HS-5 (cell line): ENCODE measurements around the gene RBMS1.

Source experiments
- DNase-seq: peaks from one replicate; pipeline ENCODE4 v3.0.0-alpha.2; 2012; ENCODE audit warnings: low read depth

The RBMS1 gene

DNA sequence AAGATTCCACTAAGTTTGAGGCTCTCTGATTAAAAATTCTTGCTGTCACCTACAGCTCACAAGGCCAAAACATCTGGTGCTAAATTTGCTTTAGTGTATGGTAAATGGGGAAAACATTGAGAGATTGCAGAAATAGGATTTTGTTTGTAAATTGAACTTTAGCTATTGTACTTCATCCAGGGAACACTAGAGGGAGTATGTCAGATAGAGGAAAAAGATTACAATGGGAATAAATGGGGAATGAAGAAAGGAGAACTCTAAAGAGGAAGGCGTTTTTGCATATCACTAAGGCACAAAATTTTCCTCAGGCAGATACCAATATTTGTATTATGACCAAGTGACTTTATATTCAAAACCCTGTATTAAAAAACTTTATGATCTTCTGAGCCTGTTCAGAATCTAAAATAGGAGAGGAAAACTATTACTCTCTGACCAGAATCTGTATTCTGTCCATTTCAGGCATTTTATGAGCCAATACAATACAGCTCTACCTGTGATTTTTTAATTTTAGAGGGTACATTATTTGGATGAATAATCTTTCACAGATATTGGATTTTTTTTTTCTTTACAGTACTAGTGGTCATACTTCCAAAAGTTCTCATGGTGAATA, 241.2 kb downstream of the RBMS1 start:
- DNase-seq = no peak

DNA sequence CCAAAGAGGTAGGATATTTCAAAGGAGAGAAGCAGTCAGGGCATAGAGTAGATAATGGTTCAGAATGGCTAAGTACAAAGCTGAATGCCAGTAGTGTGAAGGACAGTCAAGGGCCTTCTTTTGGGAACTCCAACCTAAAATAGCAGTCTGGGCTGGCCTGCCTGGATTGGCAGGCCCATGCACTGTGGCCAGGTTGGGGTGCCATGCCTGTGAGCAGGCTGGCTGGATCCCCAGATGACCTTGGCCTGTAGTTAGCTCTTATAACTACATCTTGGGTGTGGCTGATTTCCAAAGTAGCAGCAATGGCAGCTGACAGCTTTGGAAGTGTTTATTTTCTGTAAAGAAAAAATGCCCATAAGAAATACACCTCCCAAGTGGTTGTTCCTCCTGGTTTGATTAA, 242.0 kb downstream of the RBMS1 start:
- DNase-seq = no peak

DNA sequence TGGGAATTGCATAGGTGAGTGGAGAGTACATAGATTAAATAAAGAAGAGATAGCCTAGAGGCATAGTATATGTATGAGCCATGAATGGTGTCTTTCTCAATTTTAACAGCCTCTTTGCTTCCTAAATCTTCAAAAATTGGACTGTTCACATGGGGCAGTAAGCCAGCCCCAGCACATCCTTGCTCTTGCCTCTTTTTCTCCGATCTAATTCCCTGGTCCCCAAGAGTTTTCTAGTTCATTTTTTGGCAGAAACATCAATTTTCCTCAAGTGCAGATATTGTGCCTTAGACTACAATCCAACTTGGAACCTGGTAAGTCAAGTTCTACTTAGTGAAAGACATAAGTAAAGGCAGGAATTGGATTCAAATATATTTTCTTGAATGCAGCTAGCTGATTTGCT, 243.7 kb downstream of the RBMS1 start:
- no peak for DNase-seq

DNA sequence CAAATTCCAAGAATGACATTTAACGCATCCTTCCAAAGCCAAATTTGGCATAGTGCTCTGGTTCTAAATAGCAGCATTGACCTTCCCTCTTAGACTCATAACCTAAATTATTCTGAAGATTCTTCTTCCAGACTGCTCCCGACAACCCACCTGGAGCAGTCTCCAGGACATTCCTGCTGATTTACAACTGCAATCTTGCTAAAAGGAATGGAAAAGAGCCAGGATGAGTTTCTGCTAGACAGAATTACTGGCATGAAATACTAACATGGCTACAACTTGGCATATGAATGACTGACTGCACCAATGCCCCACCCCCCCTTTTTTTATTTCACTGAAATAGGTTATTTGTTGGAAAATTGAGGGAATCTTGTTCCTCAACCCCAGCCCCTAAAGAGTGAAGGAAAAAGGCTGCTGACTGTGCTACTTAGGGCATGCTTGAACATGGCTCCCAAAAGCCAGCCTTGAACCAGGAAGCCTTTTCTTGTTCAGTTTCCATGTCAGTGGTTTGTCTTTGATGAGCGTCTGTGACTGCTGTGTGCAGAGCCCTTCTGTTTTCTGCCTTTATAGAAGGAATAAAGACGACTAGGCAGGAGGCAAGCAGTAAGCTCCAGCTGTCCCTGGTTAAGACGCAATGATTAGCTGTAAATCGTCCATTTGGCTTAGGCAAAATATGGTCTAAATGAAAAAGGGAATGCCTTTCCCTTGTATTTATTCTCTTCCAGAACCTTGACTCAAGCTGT, 246.1 kb downstream of the RBMS1 start:
- DNase-seq = no peak

DNA sequence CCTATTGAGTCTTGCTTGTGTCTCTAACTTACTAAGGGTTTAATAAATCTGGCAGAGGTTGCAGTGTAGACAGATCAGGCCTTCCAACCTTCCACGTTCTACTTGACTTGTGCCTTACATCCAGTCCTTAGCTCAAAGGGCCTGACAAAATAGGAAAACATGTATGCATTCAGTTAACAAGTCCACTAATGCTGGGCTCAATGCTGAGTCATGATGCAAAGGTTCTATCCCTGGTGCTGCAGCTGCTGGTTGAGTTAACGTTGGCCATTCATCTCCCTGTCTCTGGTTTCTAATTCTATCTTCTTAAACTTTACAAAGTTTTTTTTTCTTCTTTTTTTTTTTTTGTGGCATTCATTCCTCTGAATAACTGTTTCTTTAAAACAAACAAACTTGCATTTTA, 247.3 kb downstream of the RBMS1 start:
- no peak for DNase-seq

DNA sequence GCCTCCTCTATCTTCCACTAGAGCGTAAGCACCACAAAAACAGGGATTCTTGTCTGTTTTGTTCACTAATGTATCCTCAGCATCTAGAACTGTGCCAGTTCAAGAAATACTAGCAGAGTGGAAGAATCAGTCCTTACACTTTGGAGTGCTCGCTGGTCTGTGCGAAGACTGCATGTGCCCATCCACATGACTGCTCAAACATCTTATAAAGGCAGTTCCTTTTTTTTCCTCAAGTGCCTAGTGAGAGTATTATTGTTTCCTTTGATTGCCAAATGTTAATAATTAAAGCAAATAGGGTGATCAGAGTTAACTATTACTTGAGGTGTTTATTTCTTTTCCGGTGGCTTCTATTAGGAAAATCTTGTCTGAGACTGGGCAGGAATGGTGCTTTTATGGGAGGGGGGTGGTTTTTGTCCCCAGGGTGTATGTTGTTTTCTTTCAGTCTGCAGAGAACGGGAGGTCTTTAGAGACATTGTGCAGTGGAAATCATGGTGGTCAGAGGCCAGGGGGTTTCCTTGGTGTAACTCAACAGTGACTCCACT, 247.9 kb downstream of the RBMS1 start:
- DNase-seq = no peak

DNA sequence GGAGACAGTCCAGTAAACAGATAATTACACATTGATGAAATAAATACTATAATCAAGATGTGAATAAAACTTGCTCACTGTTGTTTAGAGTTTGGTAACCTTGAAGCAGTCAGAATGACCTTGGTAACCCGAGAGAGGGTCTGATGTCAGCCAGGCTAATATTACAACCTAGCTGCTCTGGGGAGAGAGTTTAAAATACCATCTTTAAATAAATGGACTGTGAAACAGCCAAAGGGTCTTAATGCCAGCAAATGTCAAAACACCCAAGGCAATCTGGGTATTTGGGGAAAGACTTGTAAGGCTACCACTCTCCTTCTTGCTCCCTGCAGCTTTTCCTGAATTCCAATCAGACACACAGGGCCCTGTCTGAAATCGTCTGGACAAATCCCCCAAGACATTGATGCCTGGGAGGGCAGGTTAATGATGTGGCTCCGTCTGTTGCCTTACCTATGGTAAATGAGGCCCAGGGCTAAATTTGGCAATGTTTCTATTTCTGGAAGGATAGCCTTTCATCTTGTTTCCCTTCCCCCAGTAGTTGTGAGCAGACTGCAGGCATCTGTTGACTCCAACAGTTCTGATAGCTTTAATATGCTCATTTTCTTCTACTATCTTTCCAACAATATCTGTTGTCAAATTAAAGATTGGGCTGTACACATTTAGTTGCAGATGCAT, 250.6 kb downstream of the RBMS1 start:
- no peak for DNase-seq

DNA sequence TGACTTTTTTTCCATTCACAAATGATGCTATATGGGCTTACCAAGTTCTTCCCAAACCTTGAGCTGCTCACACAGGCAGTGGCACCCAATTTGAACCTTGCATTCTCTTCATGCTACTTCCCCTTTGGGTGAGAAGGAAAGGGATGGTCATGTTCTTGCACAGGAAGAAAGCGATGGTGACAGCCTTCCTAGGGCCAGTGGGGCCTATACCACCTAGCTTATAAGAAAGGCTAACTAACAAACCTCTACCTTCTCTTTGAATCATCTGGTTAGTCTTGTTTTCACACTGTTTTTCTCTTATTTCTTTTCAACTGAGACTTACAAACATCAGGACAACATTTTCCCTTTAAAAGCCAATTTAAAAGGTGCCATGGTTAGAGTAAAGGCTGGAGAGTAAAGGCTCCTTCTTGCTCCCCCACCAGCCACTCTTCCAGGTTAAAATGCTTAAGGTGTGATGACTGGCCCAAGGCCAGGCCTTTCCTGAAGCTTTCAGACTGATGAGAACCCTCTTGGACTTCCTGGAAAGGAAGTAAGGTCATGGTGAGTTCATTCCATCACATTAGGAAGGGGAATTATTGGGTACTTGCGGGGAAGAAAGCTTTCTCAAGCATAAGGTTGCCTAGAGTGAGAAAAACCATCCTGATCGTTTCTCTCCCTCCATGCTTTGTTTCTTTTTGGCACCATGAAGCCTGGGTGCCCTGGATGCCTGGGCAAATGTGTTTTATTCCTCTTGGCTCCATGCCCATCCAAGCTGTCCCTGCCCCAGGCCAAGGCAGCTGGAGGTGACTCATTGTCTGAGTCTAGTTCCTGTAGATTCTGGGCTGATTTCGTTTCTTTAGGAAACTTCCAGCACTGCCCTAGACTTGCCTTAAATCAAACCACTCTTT, 252.1 kb downstream of the RBMS1 start:
- DNase-seq = peak; percentile 68

DNA sequence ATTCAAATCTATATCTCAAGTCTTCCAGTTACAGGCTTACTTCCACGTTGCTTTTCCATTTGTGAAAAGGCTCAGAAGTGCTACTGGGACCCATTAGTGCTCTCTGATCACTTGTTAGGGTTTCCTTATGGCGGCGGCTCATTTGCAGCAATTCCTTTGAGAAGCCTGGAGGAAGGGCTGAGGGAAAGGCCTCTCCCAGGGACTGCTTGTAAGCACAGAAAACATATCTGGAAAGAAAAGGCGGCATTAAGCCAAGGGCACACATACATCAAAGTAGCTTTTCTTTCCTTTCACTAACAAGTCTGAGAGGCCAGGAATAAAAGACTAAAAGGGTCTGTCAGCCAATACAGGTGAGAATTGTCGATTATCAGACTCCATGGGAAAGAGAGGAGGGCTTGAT, 254.2 kb downstream of the RBMS1 start:
- no peak for DNase-seq

DNA sequence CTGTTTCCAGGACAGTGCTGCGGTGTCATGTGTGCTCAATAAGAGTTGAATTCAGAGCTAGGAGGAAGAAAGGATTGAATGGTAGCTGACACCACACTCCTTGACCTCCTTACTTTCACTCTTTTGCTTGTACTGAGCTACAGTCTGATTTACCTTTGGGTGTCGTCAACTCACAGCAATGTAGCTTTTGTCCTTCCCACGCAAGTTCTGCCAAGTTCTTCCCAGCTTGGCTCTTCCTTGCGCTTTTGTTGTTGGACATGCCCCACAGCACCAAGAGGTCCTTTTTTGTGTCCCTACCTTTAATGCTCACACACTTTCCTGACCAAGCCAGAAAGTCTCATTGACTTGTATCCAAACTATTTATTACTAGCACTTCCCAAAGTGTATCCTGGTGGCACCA, 255.2 kb downstream of the RBMS1 start:
- no peak for DNase-seq

DNA sequence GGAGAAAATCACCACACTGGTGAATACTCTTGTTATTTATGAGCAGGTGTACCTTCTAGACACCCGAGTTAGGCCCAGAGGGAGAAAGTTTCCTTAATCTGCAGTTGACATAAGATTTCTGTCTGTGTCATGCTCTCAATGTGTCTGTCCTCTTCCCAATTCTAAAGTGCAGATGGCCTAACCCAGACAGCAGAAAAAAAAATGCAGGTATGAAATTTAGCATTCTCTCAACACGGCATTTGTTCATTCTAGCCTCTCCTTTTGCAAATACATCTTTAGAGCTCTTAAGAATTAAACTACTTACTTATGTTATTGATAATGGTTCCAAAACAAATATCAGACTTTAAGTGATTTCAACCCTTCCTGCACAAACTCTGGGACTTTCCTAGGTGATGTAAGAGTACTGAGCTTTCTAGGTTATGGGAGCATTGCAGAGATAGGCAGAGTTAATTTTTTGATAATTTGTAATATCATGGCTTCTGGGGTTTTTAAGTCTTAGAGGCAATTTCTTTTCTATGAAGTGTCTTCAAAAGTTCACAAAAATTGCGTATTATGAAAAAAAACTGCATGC, 260.6 kb downstream of the RBMS1 start:
- no peak for DNase-seq

DNA sequence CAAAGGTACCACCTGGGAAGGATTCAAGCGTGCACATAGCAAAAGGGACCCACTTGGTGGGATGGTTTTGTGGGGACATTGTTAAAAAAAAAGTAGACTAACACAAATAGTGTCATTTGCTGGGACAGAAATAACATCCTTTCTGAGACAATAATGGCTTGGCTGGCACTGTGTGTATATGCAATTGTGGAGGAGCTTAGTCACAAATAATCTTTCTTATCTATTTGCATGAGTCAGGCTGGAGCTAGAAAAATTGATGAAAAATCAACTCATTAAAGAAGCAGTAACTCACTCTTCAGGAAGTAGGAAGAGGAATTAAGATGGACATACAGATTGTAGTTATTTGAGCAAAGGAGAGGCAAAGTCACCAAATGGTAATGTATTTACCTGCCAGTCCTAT, 264.0 kb downstream of the RBMS1 start:
- no peak for DNase-seq

DNA sequence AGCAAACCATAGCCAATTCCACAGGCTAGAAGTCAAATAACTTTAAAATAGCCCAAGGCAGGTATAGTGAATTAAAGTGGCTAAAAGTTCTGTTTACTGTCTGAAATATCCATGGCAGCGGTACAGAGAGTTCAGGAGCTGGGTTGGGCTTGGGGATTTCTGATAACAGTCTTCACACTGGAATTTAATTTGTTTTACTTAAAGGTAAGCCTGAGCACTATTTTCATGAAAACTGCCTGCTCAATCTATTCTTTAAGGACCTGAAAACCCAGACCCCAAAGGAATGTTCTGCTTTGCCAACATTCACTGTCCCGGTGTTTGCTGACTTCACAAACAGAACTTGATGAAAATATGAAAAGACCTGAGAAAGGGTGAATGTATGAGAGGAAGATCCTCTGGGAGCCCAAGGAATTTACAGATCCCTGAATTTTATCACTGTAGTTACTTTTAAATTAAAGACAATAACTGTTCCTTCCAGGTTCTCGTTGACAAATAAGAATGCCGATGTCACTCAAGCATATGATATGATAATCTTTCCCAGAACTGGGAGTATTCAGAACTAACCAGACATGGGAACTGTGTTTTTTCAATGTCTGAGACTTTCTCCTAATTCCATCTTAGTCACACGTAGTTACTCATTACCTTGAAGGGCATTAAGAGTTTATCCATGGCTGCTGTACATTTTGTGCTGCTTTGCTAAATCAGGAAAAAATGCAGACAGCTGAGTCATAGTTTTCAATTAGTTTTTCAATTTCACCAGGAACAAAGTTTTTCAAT, 265.3 kb downstream of the RBMS1 start:
- peak; percentile 76 for DNase-seq

DNA sequence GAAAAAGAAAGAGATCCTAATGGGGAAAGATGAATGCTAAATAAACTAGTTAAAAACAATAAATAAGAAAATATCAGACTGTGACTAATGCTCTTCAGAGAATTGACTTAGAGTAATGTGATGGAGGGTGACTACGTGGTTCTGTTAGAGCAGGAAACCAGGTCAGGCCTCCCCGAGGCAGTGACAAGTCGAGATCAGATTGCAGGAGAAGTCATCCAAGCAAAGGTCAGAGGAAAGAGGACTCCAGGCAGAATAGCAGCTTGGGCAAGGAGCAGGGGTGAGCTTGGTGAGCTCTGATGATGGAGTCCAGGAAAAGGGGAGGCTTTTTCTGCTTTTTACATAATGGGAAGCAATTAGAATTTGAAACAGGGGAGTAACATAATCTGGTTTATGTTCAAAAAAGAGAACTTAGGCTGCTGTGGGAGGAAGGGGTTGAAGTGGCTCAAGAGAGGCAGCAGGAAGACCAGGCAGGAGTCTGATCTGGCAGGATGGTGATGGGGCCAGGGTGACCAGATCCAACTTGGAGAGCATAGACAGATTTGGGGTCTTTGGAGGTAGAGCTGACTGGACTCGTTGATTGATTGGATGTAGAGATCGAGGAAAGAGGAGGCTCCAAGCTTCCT, 266.2 kb downstream of the RBMS1 start:
- no peak for DNase-seq

DNA sequence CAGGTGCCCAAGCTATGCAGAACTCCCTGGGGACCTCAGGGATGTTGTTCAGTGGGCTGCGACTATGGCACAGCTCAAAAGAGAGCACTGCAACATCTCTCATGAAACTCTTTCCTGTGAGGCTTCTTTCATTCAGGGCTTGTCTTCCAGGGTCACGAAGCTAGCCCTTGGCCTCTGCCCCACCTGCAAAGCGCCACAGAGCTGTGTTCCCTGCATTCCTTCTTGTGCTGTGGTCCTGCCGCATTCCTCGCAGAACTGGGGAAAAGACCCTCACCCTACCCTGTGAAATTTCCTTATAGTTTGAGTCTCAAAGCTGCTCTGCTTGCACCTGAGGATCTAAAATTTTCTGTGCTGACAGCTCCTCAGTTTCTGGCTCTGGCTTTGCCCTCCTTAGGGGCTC, 267.2 kb downstream of the RBMS1 start:
- no peak for DNase-seq

DNA sequence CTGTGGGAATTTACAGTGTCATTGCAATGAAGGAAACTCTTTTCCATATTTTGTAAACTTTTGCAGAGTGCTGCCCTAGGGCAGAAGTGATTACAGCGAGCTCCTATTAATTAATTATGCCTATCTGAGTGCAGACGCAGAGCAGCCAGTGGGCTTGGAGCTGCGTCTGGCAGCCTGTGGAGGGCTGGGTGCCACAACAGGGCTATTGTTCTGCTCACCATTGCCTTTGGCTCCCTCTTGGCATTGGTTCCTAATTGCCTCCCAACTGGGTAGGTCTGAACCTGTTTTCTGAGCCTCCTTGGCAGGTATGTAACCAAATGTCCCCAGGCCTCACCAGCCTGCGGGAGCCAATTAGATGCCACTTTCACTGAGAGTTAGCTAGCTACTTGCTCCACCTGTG, 267.9 kb downstream of the RBMS1 start:
- DNase-seq = no peak

DNA sequence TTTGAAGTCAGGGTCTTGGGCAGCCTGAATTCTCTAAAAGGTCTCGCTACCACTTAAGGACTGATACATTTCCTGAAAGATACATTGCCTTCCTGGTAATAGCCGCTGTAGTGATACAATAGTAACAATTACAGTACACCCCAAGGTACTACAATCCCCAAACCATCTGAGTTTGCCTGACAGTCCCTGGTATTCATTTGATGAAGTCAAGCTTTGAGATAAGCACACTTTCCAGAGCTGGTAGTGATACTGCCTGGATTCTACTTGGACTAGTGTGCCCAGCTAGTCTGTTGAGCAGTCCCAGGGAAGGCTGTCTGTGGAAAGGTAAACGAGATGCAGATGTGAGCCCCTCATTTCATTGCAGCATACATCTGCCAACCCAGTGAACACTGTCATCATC, 269.1 kb downstream of the RBMS1 start:
- no peak for DNase-seq

DNA sequence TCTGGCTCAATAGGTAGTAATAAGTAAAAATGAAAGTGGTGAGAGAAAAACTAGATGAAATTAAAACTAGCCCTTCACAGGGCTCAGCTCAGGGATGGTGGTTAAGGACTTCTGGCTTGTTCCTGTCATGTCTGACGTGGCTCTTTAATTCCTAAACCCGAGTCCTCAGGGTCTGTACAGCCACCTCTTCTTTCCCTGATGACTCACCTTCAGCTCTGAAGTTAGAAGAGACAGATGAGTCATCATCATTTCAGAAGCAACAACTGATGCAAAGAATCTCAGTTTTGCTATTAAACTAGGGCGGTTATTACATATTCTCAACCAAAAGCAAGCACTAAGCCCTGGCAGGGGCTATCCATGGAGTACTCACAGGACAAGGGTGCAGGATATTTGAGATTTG, 269.5 kb downstream of the RBMS1 start:
- peak; percentile 82 for DNase-seq

DNA sequence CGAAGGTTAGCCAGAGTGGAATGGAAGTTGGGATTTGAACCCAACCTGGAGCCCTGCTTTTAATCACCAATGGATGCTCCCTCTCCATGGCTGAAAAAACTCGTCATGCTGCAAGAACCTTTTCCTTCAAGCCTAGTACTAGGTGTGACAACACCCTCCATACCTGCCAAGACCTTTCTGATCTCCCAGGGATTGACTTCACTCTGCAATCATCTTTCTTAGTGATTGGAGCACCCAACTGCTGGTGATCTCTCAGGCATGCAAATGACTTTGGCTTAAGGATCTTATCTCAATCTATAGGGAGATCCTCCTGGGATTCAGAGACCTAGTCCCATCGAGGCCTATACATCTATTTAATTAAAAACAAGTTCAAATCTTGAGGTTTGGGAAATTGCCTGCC, 270.0 kb downstream of the RBMS1 start:
- no peak for DNase-seq

DNA sequence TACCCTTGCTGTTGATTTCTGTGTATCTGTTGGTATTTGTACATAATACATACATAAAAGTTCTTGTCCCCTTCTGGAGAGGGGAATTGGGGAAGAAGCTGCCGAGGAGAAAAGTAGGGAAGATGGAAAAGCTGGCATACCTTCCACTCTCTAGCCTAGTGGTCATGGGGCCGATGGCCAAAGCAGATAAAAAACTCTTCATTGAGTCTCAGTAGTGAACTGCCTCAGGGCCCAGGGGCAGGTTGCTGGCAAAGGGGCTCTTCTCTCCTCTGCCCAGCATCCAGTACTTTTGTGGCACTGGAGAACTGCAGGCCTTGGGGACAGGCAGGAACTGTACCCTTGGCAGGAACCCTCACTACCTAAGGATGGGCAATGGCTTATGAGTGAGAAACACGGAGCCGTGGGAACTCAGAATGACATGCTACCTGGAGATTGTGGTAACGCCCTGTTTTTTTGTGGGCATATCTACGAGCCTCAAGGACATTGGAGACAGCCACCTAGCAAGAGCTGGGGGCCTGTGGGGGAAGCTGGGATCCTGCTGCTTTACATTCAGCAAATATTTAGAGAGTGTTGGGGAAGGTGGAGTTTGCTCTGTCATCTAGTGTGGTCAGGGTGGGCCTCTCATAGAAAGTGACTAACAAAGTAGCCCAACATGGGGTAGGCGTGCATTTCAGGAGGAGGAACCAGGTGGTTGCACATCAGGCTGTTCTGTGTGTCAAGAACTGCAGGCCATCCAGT, 270.9 kb downstream of the RBMS1 start:
- no peak for DNase-seq
